GM23338 (cell line): ENCODE results near the gene RSRC2.

Source experiments
- CREB1 ChIP-seq: fragments of 250-450 bp; sonication (Bioruptor Pico); IDR thresholded peaks from 2 replicates; pipeline ENCODE4 v1.5.0; 2020; ENCODE audit warnings: low read depth, mild to moderate bottlenecking, moderate library complexity
- EZH2 ChIP-seq: fragments of 200-600 bp; sonication (generic); IDR thresholded peaks from one replicate; pipeline ENCODE4 v1.8.0; 2017; ENCODE audit warnings: antibody characterized with exemption, mild to moderate bottlenecking, low read depth; ENCODE audit not compliant: unreplicated experiment
- EZH2phosphoT487 ChIP-seq: fragments of 200-600 bp; sonication (generic); IDR thresholded peaks from one replicate; pipeline ENCODE4 v1.8.1; 2018; ENCODE audit warnings: antibody characterized with exemption; ENCODE audit not compliant: unreplicated experiment
- JUNB ChIP-seq: IDR thresholded peaks from one replicate; pipeline ENCODE4 v1.6.1; 2016; ENCODE audit warnings: antibody characterized with exemption; ENCODE audit not compliant: unreplicated experiment
- NANOG ChIP-seq: IDR thresholded peaks from 2 replicates; pipeline ENCODE4 v1.6.1; 2016; ENCODE audit warnings: antibody characterized with exemption, borderline replicate concordance
- POLR2AphosphoS5 ChIP-seq: IDR thresholded peaks from 2 replicates; pipeline ENCODE4 v1.6.1; 2016; ENCODE audit warnings: antibody characterized with exemption, low read depth
- ZNF114 ChIP-seq: fragments of 250-450 bp; sonication (Bioruptor Pico); IDR thresholded peaks from 2 replicates; pipeline ENCODE4 v1.5.0; 2020; ENCODE audit warnings: mild to moderate bottlenecking, moderate library complexity
- ZNF331 ChIP-seq: fragments of 250-450 bp; sonication (Bioruptor Pico); IDR thresholded peaks from 2 replicates; pipeline ENCODE4 v1.5.0; 2020; ENCODE audit warnings: low read depth, mild to moderate bottlenecking, moderate library complexity
- TF ChIP-seq, protein P1 (sequence below), 2 experiments: fragments of 200-600 bp in 1 of 2; sonication (generic) in 1 of 2; conservative IDR thresholded peaks; 2 replicates each; pipeline versions ENCODE4 v1.5.1 to v1.6.1; 2016 to 2017; ENCODE audit warnings: antibody characterized with exemption in 2 of 2, low read depth in 2 of 2, mild to moderate bottlenecking in 2 of 2, moderate library complexity in 1 of 2
- TF ChIP-seq, protein P2 (sequence below): IDR thresholded peaks from one replicate; pipeline ENCODE4 v1.6.1; 2018; ENCODE audit warnings: antibody characterized with exemption; ENCODE audit not compliant: unreplicated experiment
- TF ChIP-seq, protein P3 (sequence below): IDR thresholded peaks from 2 replicates; pipeline ENCODE4 v1.6.1; 2016; ENCODE audit warnings: antibody characterized with exemption

DNA sequence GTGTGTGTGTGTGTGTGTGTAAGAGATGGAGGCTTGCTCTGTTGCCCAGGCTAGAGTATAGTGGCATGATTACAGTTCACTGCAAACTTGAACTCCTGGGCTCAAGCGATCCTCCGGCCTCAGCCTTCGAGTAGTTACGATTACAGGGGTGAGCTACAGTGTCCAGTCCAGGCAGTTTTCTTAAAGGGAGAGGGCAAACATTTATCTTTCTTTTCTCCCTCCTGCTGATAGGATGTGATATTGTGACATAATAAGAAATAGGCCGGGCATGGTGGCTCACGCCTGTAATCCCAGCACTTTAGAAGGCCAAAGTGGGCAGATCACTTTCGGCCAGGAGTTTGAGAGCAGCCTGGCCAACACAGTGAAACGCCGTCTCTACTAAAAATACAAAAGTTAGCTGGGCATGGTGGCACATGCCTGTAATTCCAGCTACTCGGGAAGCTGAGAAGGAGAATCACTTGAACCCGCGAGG is 72.5 kb downstream of the RSRC2 start:
- TF ChIP-seq, protein P1, sequence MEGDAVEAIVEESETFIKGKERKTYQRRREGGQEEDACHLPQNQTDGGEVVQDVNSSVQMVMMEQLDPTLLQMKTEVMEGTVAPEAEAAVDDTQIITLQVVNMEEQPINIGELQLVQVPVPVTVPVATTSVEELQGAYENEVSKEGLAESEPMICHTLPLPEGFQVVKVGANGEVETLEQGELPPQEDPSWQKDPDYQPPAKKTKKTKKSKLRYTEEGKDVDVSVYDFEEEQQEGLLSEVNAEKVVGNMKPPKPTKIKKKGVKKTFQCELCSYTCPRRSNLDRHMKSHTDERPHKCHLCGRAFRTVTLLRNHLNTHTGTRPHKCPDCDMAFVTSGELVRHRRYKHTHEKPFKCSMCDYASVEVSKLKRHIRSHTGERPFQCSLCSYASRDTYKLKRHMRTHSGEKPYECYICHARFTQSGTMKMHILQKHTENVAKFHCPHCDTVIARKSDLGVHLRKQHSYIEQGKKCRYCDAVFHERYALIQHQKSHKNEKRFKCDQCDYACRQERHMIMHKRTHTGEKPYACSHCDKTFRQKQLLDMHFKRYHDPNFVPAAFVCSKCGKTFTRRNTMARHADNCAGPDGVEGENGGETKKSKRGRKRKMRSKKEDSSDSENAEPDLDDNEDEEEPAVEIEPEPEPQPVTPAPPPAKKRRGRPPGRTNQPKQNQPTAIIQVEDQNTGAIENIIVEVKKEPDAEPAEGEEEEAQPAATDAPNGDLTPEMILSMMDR (conservative IDR thresholded peaks at IDR 0.05; ENCODE audit: low read depth in 2 of 2): no peak
- TF ChIP-seq POLR2AphosphoS5 (no peak), EZH2 (no peak), CREB1 (no peak), EZH2phosphoT487 (no peak), JUNB (no peak), ZNF114 (CRISPR knock-in tag) (no peak), ZNF331 (CRISPR knock-in tag) (no peak), NANOG (no peak)
- TF ChIP-seq, protein P2, sequence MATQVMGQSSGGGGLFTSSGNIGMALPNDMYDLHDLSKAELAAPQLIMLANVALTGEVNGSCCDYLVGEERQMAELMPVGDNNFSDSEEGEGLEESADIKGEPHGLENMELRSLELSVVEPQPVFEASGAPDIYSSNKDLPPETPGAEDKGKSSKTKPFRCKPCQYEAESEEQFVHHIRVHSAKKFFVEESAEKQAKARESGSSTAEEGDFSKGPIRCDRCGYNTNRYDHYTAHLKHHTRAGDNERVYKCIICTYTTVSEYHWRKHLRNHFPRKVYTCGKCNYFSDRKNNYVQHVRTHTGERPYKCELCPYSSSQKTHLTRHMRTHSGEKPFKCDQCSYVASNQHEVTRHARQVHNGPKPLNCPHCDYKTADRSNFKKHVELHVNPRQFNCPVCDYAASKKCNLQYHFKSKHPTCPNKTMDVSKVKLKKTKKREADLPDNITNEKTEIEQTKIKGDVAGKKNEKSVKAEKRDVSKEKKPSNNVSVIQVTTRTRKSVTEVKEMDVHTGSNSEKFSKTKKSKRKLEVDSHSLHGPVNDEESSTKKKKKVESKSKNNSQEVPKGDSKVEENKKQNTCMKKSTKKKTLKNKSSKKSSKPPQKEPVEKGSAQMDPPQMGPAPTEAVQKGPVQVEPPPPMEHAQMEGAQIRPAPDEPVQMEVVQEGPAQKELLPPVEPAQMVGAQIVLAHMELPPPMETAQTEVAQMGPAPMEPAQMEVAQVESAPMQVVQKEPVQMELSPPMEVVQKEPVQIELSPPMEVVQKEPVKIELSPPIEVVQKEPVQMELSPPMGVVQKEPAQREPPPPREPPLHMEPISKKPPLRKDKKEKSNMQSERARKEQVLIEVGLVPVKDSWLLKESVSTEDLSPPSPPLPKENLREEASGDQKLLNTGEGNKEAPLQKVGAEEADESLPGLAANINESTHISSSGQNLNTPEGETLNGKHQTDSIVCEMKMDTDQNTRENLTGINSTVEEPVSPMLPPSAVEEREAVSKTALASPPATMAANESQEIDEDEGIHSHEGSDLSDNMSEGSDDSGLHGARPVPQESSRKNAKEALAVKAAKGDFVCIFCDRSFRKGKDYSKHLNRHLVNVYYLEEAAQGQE: no peak
- TF ChIP-seq, protein P3, sequence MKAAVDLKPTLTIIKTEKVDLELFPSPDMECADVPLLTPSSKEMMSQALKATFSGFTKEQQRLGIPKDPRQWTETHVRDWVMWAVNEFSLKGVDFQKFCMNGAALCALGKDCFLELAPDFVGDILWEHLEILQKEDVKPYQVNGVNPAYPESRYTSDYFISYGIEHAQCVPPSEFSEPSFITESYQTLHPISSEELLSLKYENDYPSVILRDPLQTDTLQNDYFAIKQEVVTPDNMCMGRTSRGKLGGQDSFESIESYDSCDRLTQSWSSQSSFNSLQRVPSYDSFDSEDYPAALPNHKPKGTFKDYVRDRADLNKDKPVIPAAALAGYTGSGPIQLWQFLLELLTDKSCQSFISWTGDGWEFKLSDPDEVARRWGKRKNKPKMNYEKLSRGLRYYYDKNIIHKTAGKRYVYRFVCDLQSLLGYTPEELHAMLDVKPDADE: no peak
